ENCODE results near the gene ACTN4. TPM values are rescaled to one million over a fixed set of nuclear protein-coding genes. Genes with fewer than 3 reads are reported as not detected.
"Not testable (repeated sequence)": the region's sequence is repeated elsewhere in the genome, so short reads cannot be mapped to it uniquely, and the experiment has no call there.

ACTN4 gene
- total and polyA plus RNA-seq, 2 of the 4 experiments (the other 2 are of a cell fraction): 541 to 659 TPM

- H2BK5ac ChIP-seq (ENCODE audit: low read depth, low read length, poor library complexity, severe bottlenecking); H2AK9ac ChIP-seq (replicated peaks; ENCODE audit: low read depth, low read length, poor library complexity); H3K4me3 ChIP-seq (ENCODE audit: insufficient read depth, low read depth, low read length); H4K5ac ChIP-seq (ENCODE audit: low read depth, low read length); BruUV-seq (replicated peaks); H3K36me3 ChIP-seq (ENCODE audit: control insufficient read depth, insufficient read depth, low read length); H3K4ac ChIP-seq (ENCODE audit: low read depth, low read length); H3K56ac ChIP-seq (ENCODE audit: extremely low read depth, insufficient read depth, low read length); H3K9me1 ChIP-seq (ENCODE audit: insufficient read depth, low read length); H3K4me1 ChIP-seq (ENCODE audit: control insufficient read depth, insufficient read depth, low read length); H2AK5ac ChIP-seq (ENCODE audit: low read depth, low read length); H3K9ac ChIP-seq (ENCODE audit: low read depth, low read length); H3K23ac ChIP-seq (ENCODE audit: low read depth, low read length); H3K4me2 ChIP-seq (ENCODE audit: low read depth, low read length); dilution Hi-C loops (cut with HindIII; ENCODE audit: low sequenced_read_pairs, unreplicated experiment); DNase-seq; ATAC-seq (ENCODE audit: low read depth); H3K79me1 ChIP-seq (ENCODE audit: low read depth in 1 of 2, low read length in 2 of 2); POLR2A ChIA-PET (ENCODE audit: unreplicated experiment); H2BK120ac ChIP-seq (ENCODE audit: low read depth, low read length); H2AFZ ChIP-seq (replicated peaks; ENCODE audit: low read length, poor library complexity); H3K18ac ChIP-seq (ENCODE audit: low read depth, low read length); H2BK15ac ChIP-seq (ENCODE audit: low read depth, low read length); H4K91ac ChIP-seq (ENCODE audit: insufficient read depth, low read depth, low read length); H3K27me3 ChIP-seq (ENCODE audit: control insufficient read depth, insufficient read depth, low read length); H3K9me3 ChIP-seq (ENCODE audit: control insufficient read depth, insufficient read depth, low read length); H4K20me1 ChIP-seq (ENCODE audit: insufficient read depth, low read length); CTCF ChIA-PET; intact Hi-C loops (cut with micrococcal nuclease); H3K27ac ChIP-seq (ENCODE audit: insufficient read depth, low read length); H3K14ac ChIP-seq (replicated peaks; ENCODE audit: low read depth, low read length); H2BK20ac ChIP-seq (ENCODE audit: low read depth, low read length); in situ Hi-C loops (cut with MboI; ENCODE audit: low sequenced_read_pairs); H4K8ac ChIP-seq (ENCODE audit: low read depth in 2 of 2, low read length in 2 of 2): not testable (repeated sequence)
- WGBS, 2 experiments (ENCODE audit: extremely low coverage in 2 of 2, insufficient read length in 1 of 2): no CpG with 5 or more reads among the region's 2 CpGs
These were observed 106.7 kb downstream of the ACTN4 start for GRCh38 chr19:38754196-38754595.

Measured in IMR-90 (cell line).